ENCODE results near the gene DNAH10.
A peak's percentile ranks its signal among the peaks of the same experiment; 100 is the strongest.

DNAH10 gene

DNA sequence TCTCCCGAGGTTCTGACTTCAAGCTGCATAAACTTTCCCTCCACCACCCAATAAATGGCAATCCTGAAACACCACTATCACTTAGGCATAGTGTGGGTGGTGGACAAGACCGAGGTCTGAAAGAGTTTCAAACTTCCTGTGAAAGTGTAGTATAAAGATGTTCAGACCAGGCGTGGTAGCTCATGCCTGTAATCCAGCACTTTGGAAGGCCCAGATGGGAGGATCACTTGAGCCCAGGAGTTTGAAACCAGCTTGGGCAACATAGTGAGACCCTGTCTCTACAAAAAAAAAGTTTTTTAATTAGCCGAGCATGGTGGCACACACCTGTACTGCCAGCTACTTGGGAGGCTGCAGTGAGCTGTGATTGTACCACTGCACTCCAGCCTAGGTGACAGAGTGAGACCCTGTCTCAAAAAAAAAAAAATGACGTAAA lies 148.7 kb downstream of the DNAH10 start (continued):
- TF ChIP-seq, protein P1, sequence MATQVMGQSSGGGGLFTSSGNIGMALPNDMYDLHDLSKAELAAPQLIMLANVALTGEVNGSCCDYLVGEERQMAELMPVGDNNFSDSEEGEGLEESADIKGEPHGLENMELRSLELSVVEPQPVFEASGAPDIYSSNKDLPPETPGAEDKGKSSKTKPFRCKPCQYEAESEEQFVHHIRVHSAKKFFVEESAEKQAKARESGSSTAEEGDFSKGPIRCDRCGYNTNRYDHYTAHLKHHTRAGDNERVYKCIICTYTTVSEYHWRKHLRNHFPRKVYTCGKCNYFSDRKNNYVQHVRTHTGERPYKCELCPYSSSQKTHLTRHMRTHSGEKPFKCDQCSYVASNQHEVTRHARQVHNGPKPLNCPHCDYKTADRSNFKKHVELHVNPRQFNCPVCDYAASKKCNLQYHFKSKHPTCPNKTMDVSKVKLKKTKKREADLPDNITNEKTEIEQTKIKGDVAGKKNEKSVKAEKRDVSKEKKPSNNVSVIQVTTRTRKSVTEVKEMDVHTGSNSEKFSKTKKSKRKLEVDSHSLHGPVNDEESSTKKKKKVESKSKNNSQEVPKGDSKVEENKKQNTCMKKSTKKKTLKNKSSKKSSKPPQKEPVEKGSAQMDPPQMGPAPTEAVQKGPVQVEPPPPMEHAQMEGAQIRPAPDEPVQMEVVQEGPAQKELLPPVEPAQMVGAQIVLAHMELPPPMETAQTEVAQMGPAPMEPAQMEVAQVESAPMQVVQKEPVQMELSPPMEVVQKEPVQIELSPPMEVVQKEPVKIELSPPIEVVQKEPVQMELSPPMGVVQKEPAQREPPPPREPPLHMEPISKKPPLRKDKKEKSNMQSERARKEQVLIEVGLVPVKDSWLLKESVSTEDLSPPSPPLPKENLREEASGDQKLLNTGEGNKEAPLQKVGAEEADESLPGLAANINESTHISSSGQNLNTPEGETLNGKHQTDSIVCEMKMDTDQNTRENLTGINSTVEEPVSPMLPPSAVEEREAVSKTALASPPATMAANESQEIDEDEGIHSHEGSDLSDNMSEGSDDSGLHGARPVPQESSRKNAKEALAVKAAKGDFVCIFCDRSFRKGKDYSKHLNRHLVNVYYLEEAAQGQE (tag by site-specific recombination; IDR thresholded peaks at IDR 0.05), result no peak
- TF ChIP-seq PRDM4 (tag by site-specific recombination; IDR thresholded peaks at IDR 0.05), result 0 out of 2 replicates have a peak, but pooled peaks have one; percentile 47
- TF ChIP-seq KLF16 (tag by site-specific recombination; IDR thresholded peaks at IDR 0.05), result no peak
- TF ChIP-seq ZNF548 (tag by site-specific recombination; IDR thresholded peaks at IDR 0.05), result peak; percentile 66
- TF ChIP-seq ZFP69B (tag by site-specific recombination; IDR thresholded peaks at IDR 0.05), result no peak
- TF ChIP-seq ZNF677 (tag by site-specific recombination; IDR thresholded peaks at IDR 0.05), result no peak
- peak; percentile 19; the same call in 1 of the 2 replicates for TF ChIP-seq ZNF600 (tag by site-specific recombination; IDR thresholded peaks at IDR 0.05)
- 0 out of 2 replicates have a peak, but pooled peaks have one; percentile 26 for TF ChIP-seq ZBTB17 (tag by site-specific recombination; IDR thresholded peaks at IDR 0.05)
- no peak for TF ChIP-seq ZNF175 (tag by site-specific recombination; IDR thresholded peaks at IDR 0.05)
- peak; percentile 37; the same call in 1 of the 2 replicates for TF ChIP-seq PRDM1 (tag by site-specific recombination; IDR thresholded peaks at IDR 0.05)
- TF ChIP-seq SP3 (tag by site-specific recombination; IDR thresholded peaks at IDR 0.05), result no peak
- no peak for TF ChIP-seq ZNF112 (tag by site-specific recombination; IDR thresholded peaks at IDR 0.05)
- TF ChIP-seq ZNF654 (tag by site-specific recombination; IDR thresholded peaks at IDR 0.05; ENCODE audit: low read depth), result no peak
- TF ChIP-seq ZNF521 (tag by site-specific recombination; IDR thresholded peaks at IDR 0.05), result no peak
- TF ChIP-seq, protein P2, sequence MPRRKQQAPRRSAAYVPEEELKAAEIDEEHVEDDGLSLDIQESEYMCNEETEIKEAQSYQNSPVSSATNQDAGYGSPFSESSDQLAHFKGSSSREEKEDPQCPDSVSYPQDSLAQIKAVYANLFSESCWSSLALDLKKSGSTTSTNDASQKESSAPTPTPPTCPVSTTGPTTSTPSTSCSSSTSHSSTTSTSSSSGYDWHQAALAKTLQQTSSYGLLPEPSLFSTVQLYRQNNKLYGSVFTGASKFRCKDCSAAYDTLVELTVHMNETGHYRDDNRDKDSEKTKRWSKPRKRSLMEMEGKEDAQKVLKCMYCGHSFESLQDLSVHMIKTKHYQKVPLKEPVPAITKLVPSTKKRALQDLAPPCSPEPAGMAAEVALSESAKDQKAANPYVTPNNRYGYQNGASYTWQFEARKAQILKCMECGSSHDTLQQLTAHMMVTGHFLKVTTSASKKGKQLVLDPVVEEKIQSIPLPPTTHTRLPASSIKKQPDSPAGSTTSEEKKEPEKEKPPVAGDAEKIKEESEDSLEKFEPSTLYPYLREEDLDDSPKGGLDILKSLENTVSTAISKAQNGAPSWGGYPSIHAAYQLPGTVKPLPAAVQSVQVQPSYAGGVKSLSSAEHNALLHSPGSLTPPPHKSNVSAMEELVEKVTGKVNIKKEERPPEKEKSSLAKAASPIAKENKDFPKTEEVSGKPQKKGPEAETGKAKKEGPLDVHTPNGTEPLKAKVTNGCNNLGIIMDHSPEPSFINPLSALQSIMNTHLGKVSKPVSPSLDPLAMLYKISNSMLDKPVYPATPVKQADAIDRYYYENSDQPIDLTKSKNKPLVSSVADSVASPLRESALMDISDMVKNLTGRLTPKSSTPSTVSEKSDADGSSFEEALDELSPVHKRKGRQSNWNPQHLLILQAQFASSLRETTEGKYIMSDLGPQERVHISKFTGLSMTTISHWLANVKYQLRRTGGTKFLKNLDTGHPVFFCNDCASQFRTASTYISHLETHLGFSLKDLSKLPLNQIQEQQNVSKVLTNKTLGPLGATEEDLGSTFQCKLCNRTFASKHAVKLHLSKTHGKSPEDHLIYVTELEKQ (tag by site-specific recombination; IDR thresholded peaks at IDR 0.05; ENCODE audit: borderline replicate concordance), result no peak
- TF ChIP-seq RBAK (tag by site-specific recombination; IDR thresholded peaks at IDR 0.05), result no peak
- TF ChIP-seq, protein P3, sequence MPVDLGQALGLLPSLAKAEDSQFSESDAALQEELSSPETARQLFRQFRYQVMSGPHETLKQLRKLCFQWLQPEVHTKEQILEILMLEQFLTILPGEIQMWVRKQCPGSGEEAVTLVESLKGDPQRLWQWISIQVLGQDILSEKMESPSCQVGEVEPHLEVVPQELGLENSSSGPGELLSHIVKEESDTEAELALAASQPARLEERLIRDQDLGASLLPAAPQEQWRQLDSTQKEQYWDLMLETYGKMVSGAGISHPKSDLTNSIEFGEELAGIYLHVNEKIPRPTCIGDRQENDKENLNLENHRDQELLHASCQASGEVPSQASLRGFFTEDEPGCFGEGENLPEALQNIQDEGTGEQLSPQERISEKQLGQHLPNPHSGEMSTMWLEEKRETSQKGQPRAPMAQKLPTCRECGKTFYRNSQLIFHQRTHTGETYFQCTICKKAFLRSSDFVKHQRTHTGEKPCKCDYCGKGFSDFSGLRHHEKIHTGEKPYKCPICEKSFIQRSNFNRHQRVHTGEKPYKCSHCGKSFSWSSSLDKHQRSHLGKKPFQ (tag by site-specific recombination; IDR thresholded peaks at IDR 0.05), result no peak
- TF ChIP-seq, protein P4, sequence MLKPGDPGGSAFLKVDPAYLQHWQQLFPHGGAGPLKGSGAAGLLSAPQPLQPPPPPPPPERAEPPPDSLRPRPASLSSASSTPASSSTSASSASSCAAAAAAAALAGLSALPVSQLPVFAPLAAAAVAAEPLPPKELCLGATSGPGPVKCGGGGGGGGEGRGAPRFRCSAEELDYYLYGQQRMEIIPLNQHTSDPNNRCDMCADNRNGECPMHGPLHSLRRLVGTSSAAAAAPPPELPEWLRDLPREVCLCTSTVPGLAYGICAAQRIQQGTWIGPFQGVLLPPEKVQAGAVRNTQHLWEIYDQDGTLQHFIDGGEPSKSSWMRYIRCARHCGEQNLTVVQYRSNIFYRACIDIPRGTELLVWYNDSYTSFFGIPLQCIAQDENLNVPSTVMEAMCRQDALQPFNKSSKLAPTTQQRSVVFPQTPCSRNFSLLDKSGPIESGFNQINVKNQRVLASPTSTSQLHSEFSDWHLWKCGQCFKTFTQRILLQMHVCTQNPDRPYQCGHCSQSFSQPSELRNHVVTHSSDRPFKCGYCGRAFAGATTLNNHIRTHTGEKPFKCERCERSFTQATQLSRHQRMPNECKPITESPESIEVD (tag by site-specific recombination; IDR thresholded peaks at IDR 0.05), result no peak
- 0 out of 2 replicates have a peak, but pooled peaks have one; percentile 30 for TF ChIP-seq ZNF580 (tag by site-specific recombination; IDR thresholded peaks at IDR 0.05)
- TF ChIP-seq ZNF585B (tag by site-specific recombination; IDR thresholded peaks at IDR 0.05), result no peak
- peak; percentile 16; the same call in 1 of the 2 replicates for TF ChIP-seq GLIS1 (tag by site-specific recombination; IDR thresholded peaks at IDR 0.05)
- TF ChIP-seq MYNN (tag by site-specific recombination; IDR thresholded peaks at IDR 0.05; ENCODE audit: borderline replicate concordance), result no peak
- no peak for TF ChIP-seq ZBTB10 (tag by site-specific recombination; IDR thresholded peaks at IDR 0.05)
- no peak for TF ChIP-seq ZNF311 (tag by site-specific recombination; IDR thresholded peaks at IDR 0.05; ENCODE audit: borderline replicate concordance)
